Activated naive CD4-positive, alpha-beta T cell treated with anti-CD3 and anti-CD28 coated beads, Interleukin-2, amount 50 U/mL, for 24 hours (primary cell): ENCODE results near the gene AKTIP.

ENCODE experiments used
- H3K27ac Mint-ChIP-seq: one replicate; pipeline ENCODE4 v1.8.0; 2021; ENCODE audit warnings: mild to moderate bottlenecking, mixed read lengths
- H3K27me3 Mint-ChIP-seq: one replicate; pipeline ENCODE4 v1.8.0; 2021; ENCODE audit warnings: mixed read lengths
- H3K36me3 Mint-ChIP-seq: one replicate; pipeline ENCODE4 v1.8.0; 2021; ENCODE audit warnings: mixed read lengths
- H3K4me1 Mint-ChIP-seq: one replicate; pipeline ENCODE4 v1.8.0; 2021; ENCODE audit warnings: mixed read lengths
- H3K4me3 Mint-ChIP-seq: one replicate; pipeline ENCODE4 v1.8.0; 2021; ENCODE audit warnings: mild to moderate bottlenecking, mixed read lengths
- H3K9me3 Mint-ChIP-seq: one replicate; pipeline ENCODE4 v1.8.0; 2021; ENCODE audit warnings: mixed read lengths

Gene AKTIP

DNA sequence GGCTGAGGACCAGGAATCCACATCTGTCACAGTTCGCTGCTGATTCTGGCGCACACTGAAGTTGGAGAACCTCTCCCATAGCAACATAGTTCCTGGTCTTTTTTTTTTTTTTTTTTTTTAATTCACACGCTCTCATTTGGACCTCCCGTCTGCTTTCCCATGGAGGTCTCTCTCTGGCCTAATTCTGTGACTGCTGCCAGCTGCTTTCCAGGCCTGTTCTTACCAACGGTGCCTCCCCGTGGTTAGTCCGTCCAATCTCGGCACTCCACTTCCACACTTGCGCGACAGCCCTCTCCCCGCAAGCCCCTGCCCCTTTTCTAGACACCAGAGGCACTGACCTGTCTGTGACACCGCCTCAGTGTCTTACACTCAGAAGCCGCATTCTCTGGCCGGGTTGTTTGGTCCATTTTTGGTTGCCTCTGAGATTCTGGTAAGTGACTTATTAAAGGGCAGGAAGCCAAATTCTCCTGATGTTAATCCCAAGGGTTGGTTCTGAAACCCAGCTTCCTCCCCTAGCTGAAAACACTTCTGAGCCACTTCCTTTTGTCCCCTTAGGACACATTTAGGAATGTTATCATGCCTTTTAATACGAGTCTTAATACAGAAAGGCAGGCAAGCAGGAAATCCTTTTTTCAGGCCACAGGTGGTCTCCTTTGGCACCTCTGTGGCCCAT is 1.1 kb upstream of the AKTIP start:
- Mint-ChIP-seq H3K27ac (peak overlapping the region; percentile 51), H3K4me1 (peaks cover 44% of the 10 kb centered on the region), H3K9me3 (no peaks in the 10 kb centered on the region), H3K4me3 (peak overlapping the region; percentile 97), H3K27me3 (no peaks in the 10 kb centered on the region), H3K36me3 (peaks cover 5% of the 10 kb centered on the region)

DNA sequence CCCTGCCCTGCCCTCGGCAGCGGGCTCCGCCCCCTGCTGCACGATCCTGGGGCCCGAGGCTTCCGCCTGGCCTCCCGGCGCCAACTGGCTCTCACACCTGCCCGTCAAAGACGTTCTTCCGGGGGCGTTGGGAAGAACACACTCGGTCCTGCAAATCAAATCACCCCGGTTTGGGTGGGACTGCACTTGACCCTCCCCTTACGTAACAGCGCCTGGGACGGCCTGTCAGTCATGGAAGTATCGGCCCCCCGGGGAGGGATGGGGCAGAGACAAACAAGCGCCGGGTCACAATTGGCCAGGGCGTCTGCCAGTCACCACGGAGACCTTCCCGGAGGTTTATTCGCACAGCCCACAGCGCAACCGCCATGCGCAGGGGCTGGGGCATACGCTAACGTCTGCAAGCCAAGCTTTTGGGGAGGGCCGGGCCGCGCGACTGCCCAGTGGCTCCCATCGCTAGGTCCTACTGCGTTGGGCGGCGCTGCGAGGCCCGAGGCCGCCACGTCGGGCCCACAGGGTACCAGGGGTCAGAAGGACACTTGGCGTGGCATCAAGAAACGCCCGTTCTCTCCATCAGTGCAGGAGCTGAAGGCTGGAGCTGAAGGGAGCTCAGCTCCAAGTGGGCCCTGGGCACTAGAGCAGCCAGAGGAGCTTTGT is 388 bp upstream of the AKTIP start:
- Mint-ChIP-seq H3K27me3 (no peaks in the 10 kb centered on the region), H3K36me3 (peaks cover 7% of the 10 kb centered on the region), H3K9me3 (no peaks in the 10 kb centered on the region), H3K4me3 (peak overlapping the region; percentile 97), H3K27ac (peak overlapping the region; percentile 76), H3K4me1 (peaks cover 51% of the 10 kb centered on the region)

DNA sequence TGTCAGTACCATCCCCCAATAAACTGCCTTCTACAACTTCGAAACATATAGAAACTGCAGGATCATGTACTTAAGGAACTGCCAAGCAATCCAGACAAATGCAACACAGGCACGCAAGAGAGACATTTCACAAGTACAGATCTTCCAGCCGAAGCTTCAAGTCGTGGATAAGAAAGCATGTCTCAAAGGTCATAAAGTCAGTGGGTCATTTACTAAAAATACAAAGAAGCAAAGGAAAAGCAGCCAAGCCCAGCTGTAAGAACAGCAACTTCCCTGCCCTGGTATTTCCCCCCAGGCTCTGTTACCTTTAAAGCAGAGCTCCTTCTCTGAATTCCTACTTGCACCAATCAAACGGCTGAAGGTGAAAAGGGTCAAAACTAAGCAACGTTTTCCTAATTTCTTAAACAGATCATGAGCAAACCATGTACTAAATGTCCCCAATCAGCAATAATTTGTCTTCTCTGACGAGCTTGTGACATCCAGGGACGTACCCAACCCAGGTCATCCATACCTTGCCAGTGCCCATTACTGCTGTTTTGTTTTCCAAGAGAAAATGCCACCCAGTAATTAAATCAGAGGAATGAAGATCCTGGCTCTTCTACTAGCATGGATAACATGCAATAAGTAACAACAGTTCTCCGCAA is 1.7 kb downstream of the AKTIP start:
- H3K9me3 Mint-ChIP-seq: no peaks in the 10 kb centered on the region
- H3K4me1 Mint-ChIP-seq: peaks cover 58% of the 10 kb centered on the region
- H3K27ac Mint-ChIP-seq: peak overlapping the region; percentile 92
- peaks cover 10% of the 10 kb centered on the region for H3K36me3 Mint-ChIP-seq
- H3K27me3 Mint-ChIP-seq: no peaks in the 10 kb centered on the region
- peak overlapping the region; percentile 95 for H3K4me3 Mint-ChIP-seq

DNA sequence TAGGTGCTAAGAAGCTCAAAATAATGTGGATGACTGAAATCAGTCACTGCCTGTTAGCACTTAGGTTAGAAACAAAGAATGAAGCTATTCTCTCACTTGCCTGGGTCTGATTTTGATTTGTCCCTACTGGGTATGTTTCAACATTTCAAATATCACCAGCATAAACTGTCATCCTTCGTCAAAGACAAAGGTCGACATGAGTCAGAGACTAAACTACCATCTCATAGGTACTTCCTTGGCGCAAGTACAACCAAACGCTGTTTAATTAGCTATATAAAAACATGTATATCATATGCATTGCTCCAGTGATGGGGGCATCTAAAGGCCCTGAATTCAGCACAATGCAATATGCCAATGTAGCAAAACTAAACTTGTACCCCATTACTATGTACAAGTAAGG is 4.0 kb downstream of the AKTIP start:
- H3K4me3 Mint-ChIP-seq: no peak overlapping the region
- peaks cover 19% of the 10 kb centered on the region for H3K36me3 Mint-ChIP-seq
- no peaks in the 10 kb centered on the region for H3K27me3 Mint-ChIP-seq
- H3K4me1 Mint-ChIP-seq: peaks cover 59% of the 10 kb centered on the region
- H3K9me3 Mint-ChIP-seq: no peaks in the 10 kb centered on the region
- peak overlapping the region; percentile 91 for H3K27ac Mint-ChIP-seq

DNA sequence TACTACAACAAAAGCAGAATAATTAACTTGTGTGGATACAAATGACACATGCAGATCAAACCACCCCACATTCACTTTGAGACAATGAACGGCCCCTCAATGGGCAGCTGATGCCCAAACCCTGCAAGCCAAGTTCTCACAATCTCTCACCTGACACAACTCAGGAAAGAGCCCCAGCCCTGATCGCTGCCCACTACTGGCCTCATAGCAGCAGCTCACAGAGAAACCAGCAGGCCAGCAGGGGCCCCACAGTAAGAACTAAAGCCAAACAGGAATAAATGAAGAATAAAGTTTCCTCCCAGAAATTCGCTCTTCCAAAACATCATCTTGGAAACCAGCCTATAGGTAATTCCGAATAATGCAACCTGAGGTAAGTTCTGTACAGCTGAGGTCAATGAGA is 7.7 kb downstream of the AKTIP start:
- no peaks in the 10 kb centered on the region for H3K27me3 Mint-ChIP-seq
- H3K27ac Mint-ChIP-seq: peak overlapping the region; percentile 24
- peaks cover 19% of the 10 kb centered on the region for H3K36me3 Mint-ChIP-seq
- H3K4me1 Mint-ChIP-seq: peaks cover 62% of the 10 kb centered on the region
- H3K4me3 Mint-ChIP-seq: no peak overlapping the region
- no peaks in the 10 kb centered on the region for H3K9me3 Mint-ChIP-seq

DNA sequence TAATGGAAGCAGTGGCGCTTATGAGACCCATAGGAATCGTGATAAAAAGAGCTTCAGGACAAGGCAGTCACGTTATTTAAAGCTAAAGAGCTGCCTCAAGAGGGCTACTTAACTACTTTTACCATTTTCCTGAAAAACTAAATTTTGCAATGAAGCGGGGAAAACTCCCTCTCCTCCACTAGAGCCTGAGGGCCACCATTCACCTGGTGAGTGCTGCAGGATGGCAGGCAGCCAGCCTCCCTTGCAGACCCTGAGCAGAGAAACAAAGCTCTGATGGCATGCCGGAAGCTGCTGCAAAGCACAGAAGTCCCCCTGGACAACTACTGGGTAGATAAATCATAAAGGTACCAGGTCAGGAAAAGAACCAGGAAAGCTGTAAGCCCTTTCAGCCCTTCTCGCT is 8.4 kb downstream of the AKTIP start:
- H3K27ac Mint-ChIP-seq: peak overlapping the region; percentile 17
- no peaks in the 10 kb centered on the region for H3K27me3 Mint-ChIP-seq

DNA sequence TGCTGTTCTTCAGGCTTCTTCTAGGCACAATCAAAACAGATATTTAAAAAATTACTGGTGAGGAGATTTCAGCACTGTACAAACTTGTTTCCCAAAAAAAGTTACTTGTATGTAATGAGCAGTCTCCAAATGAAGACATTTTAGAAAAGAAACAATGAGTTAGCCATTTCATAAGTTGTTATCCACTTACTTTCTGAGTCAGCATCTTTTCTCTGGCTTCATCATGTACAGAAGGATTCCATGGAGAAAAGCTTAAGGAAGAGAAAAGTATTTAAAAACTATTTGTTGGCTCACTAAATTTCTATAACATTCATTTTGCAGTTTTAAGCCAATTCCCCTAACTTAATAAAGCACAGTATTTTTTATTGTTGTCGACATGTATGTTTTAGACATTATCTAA is 10.5 kb downstream of the AKTIP start:
- peaks cover 62% of the 10 kb centered on the region for H3K4me1 Mint-ChIP-seq
- no peaks in the 10 kb centered on the region for H3K27me3 Mint-ChIP-seq
- peaks cover 16% of the 10 kb centered on the region for H3K36me3 Mint-ChIP-seq
- no peaks in the 10 kb centered on the region for H3K9me3 Mint-ChIP-seq
- H3K4me3 Mint-ChIP-seq: no peak overlapping the region
- H3K27ac Mint-ChIP-seq: peak overlapping the region; percentile 74

More for the DNA sequence above, 8.4 kb downstream of the AKTIP start:
- Mint-ChIP-seq H3K36me3 (peaks cover 14% of the 10 kb centered on the region), H3K4me1 (peaks cover 63% of the 10 kb centered on the region), H3K4me3 (no peak overlapping the region), H3K9me3 (no peaks in the 10 kb centered on the region)

DNA sequence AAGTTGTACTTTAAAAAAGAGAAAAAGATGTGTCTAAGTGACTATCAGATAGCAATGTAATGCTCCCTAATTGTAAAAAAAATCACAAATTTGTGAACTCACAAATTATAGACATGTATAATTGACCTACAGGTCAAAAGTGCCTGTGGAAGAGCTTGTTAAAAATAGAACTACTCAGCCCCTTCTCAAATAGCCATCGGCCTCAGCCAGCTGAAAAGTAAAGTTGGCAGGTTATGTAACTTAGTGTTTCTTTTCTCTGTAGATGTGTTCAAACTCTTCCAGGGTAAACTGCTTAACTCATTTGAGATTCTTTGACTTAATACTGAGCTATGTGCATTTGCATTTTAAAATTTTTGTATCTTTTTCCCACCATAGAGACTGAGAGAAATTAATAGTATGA is 13.3 kb downstream of the AKTIP start:
- Mint-ChIP-seq H3K9me3 (peaks cover 11% of the 10 kb centered on the region), H3K4me3 (no peak overlapping the region), H3K4me1 (peaks cover 43% of the 10 kb centered on the region), H3K27me3 (no peaks in the 10 kb centered on the region), H3K27ac (peak overlapping the region; percentile 83), H3K36me3 (peaks cover 34% of the 10 kb centered on the region)

DNA sequence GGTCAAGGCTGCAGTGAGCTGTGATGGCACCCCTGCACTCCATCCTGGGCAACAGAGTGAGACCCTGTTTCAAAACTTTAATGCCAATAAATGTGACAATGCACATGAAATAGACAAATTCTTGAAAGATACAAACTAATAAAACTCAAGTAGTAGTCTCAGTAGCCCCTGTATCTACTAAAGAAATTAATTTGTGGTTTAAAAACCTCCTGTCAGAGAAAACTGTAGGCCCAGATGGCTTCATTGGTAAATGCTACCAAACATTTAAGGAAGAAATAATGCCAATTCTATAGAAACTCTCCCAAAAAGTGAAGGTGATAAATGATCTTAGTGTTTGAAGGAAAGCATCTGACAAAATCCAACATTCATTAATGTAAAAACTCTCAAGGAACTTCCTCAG is 16.8 kb downstream of the AKTIP start:
- peaks cover 15% of the 10 kb centered on the region for H3K9me3 Mint-ChIP-seq
- H3K36me3 Mint-ChIP-seq: peaks cover 54% of the 10 kb centered on the region
- no peak overlapping the region for H3K4me3 Mint-ChIP-seq
- peaks cover 35% of the 10 kb centered on the region for H3K4me1 Mint-ChIP-seq
- no peaks in the 10 kb centered on the region for H3K27me3 Mint-ChIP-seq
- H3K27ac Mint-ChIP-seq: no peak overlapping the region

DNA sequence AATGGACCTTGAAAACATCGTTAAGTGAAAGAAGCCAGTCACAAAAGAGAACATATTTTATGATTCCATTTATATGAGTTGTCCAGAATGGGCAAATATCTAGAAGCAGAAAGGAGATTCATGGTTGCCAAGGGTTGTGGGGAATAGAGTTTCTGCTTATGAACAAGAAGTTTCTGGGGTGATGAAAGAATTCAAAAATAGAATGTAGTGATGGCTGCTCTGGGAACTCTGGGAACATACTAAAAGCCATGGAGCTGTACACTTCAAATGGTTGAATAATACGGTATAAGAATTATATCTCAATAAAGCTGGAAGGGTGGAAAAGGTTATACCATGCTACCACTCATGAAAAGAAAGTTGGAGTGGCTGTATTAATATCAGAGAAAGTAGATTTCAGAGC is 18.5 kb downstream of the AKTIP start:
- peak overlapping the region; percentile 27 for H3K27ac Mint-ChIP-seq
- peaks cover 30% of the 10 kb centered on the region for H3K4me1 Mint-ChIP-seq
- H3K27me3 Mint-ChIP-seq: no peaks in the 10 kb centered on the region
- H3K4me3 Mint-ChIP-seq: no peak overlapping the region
- peaks cover 62% of the 10 kb centered on the region for H3K36me3 Mint-ChIP-seq
- H3K9me3 Mint-ChIP-seq: peaks cover 15% of the 10 kb centered on the region

DNA sequence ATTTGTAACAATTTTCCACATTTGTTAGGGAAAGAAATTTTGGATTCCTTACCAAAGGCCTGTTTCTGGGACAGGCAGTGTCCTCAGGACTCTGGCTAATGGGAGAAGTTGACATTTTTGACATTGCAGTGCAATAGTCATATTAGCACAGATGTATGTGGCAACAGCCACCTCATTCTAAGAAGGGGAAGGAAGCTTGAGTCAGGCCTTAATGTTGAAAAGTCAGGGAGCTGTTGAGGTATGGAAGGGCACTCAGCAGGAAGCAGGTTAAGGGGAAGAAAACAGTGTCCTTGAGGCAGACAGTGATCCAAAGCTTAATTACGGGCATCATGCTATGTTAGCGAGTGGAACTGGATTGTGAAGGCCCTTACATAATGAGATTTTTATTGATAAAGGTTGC is 20.9 kb downstream of the AKTIP start:
- H3K9me3 Mint-ChIP-seq: peaks cover 12% of the 10 kb centered on the region
- no peaks in the 10 kb centered on the region for H3K27me3 Mint-ChIP-seq
- no peak overlapping the region for H3K4me3 Mint-ChIP-seq
- H3K27ac Mint-ChIP-seq: peak overlapping the region; percentile 74
- peaks cover 63% of the 10 kb centered on the region for H3K36me3 Mint-ChIP-seq
- peaks cover 34% of the 10 kb centered on the region for H3K4me1 Mint-ChIP-seq

DNA sequence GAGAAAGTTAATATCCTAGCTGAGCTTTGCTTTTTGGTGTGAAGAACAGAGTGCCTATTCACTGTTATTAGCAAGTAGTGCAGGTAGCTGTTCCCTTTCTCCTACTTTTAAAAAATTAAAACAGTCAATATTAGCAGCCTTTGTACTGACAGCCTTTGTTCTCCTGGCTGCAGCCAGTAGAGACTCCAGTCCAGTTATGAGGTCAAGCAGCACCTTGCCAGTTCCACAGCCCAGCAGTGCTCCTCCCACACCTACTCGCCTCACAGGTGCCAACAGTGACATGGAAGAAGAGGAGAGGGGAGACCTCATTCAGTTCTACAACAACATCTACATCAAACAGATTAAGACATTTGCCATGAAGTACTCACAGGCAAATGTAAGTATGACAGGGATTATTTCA is 22.6 kb downstream of the AKTIP start:
- no peaks in the 10 kb centered on the region for H3K27me3 Mint-ChIP-seq
- H3K36me3 Mint-ChIP-seq: peaks cover 58% of the 10 kb centered on the region
- H3K4me3 Mint-ChIP-seq: no peak overlapping the region
- H3K4me1 Mint-ChIP-seq: peaks cover 50% of the 10 kb centered on the region
- H3K9me3 Mint-ChIP-seq: peaks cover 5% of the 10 kb centered on the region
- peak overlapping the region; percentile 68 for H3K27ac Mint-ChIP-seq

DNA sequence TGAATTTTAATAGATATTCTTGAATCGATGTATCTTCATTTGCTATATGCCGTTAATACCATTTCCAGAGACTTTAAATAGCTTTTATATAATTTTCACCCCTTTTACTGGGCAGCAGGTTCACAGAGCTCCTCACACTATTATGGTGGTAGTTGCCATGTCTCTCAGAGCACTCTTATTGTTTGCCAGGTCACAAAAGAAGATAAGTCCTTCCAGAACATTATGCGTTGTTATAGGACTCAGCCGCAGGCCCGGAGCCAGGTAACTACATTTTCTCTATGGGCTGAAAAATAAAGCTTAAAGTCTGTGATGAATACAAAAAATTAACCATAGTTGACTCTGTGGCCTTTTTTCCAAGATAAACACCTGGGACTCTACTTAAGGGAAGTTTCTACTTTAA is 24.0 kb downstream of the AKTIP start:
- peaks cover 54% of the 10 kb centered on the region for H3K36me3 Mint-ChIP-seq
- no peaks in the 10 kb centered on the region for H3K9me3 Mint-ChIP-seq
- peak overlapping the region; percentile 57 for H3K27ac Mint-ChIP-seq
- no peak overlapping the region for H3K4me3 Mint-ChIP-seq
- H3K4me1 Mint-ChIP-seq: peaks cover 58% of the 10 kb centered on the region
- H3K27me3 Mint-ChIP-seq: no peaks in the 10 kb centered on the region

DNA sequence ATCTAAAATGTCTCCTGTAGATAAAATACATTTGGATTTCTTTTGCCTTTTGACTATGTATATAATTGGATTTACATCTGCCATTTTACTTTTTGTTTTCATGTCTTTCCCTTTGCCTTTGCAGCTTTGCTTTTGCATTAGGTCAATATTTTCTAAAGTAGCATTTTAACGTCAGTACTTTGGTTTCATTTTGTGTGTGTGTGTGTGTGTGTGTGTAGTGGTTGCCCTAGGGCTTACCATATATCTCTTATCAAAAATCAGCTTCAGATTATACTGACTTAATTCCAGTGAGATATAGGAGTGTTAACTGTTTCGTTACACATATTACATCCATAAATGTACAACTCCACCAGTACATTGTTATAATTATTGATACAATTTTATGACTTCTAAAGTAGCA is 26.1 kb downstream of the AKTIP start:
- Mint-ChIP-seq H3K36me3 (peaks cover 59% of the 10 kb centered on the region), H3K27me3 (no peaks in the 10 kb centered on the region), H3K4me3 (peak overlapping the region; percentile 42), H3K4me1 (peaks cover 67% of the 10 kb centered on the region), H3K9me3 (no peaks in the 10 kb centered on the region), H3K27ac (peak overlapping the region; percentile 90)

DNA sequence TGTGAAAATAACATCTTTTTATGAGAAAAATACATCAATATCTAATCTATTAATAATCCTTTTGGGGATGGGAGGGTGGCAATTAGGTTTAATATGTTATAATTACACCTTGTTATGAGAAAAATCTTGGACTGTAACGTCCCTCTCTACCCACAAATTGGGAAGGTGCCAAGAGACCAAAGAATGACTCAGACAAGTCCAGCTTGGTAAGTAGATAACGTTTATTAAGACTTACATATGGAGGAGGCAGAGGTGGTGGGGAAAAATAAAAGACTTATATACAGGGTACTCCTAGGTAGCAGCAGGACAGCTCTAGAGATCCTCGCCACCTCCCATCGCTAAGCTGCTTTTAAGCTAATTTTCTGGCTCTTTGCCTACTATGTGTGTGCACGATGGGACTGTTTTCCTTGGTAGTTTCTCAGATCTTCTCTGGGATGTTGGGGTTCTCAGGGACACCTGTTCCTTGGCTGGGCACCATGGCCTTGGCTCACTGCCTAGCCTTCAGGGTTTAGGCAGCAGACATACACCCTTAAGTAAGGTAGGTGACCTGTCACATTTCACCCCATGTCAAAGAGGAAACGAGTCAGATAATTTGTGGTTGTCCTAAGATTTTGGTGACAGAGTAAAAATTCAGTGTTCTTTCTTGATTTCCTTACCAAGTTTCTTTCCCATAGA is 37.3 kb downstream of the AKTIP start:
- no peaks in the 10 kb centered on the region for H3K9me3 Mint-ChIP-seq
- peak overlapping the region; percentile 78 for H3K27ac Mint-ChIP-seq
- H3K4me1 Mint-ChIP-seq: peaks cover 60% of the 10 kb centered on the region
- no peaks in the 10 kb centered on the region for H3K27me3 Mint-ChIP-seq
- H3K4me3 Mint-ChIP-seq: no peak overlapping the region
- H3K36me3 Mint-ChIP-seq: peaks cover 22% of the 10 kb centered on the region

DNA sequence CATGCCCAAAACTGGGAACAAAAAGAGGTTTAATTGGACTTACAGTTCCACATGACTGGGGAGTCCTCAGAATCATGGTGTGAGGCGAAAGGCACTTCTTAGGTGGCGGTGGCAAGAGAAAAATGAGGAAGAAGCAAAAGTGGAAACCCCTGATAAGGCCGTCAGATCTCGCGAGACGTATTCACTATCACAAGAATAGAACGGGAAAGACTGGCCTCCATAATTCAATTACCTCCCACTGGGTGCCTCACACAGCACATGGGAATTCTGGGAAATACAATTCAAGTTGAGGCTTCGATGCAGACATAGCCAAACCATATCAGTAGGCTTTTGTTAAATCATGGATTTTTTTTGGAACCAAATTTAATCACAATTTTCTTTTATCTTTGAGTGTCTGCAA is 44.4 kb downstream of the AKTIP start:
- Mint-ChIP-seq H3K27me3 (no peaks in the 10 kb centered on the region), H3K9me3 (no peaks in the 10 kb centered on the region)

More for the DNA sequence above, 44.4 kb downstream of the AKTIP start:
- peaks cover 93% of the 10 kb centered on the region for H3K4me1 Mint-ChIP-seq
- peaks cover 45% of the 10 kb centered on the region for H3K36me3 Mint-ChIP-seq
- H3K27ac Mint-ChIP-seq: peak overlapping the region; percentile 90
- H3K4me3 Mint-ChIP-seq: peak overlapping the region; percentile 51
